ENCODE data around the gene SSRP1.

Gene SSRP1

GRCh38 chr11:57341250-57341808 is 5.6 kb upstream of the SSRP1 start:
- TF ChIP-seq CTCF (IDR thresholded peaks at IDR 0.05) = no peak

- peak; percentile 10; the same call in 1 of the 2 replicates for TF ChIP-seq CTCF (IDR thresholded peaks at IDR 0.05)
Observed at GRCh38 chr11:57340039-57340615, 4.4 kb upstream of the SSRP1 start.

GRCh38 chr11:57339328-57339727 is 3.6 kb upstream of the SSRP1 start:
- TF ChIP-seq CTCF (IDR thresholded peaks at IDR 0.05) = no peak

GRCh38 chr11:57338142-57338541 is 2.5 kb upstream of the SSRP1 start, which contains the start of gene P2RX3:
P2RX3 (plus strand) TSS chr11:57338352; CDS start chr11:57338551, 199 bp downstream.
- TF ChIP-seq CTCF (IDR thresholded peaks at IDR 0.05) = no peak

- no peak for TF ChIP-seq CTCF (IDR thresholded peaks at IDR 0.05)
Observed at GRCh38 chr11:57336111-57336666, 497 bp upstream of the SSRP1 start.

GRCh38 chr11:57335023-57335342 is 709 bp downstream of the SSRP1 start:
- TF ChIP-seq CTCF (IDR thresholded peaks at IDR 0.05) = no peak

- no peak for TF ChIP-seq CTCF (IDR thresholded peaks at IDR 0.05)
Observed at GRCh38 chr11:57332694-57333440, 2.8 kb downstream of the SSRP1 start.

Data from LNCAP (cell line).